HG02623 (cell line): ENCODE measurements around the gene LRBA.
A peak's percentile ranks its signal among the peaks of the same experiment; 100 is the strongest.
"Not testable (repeated sequence)": the region's sequence is repeated elsewhere in the genome, so short reads cannot be mapped to it uniquely, and the experiment has no call there.

Experiments
- ATAC-seq: cut with Tn5 transposase; IDR thresholded peaks from one replicate; pipeline ENCODE4 v1.9.1; 2021; ENCODE audit warnings: moderate library complexity; ENCODE audit not compliant: unreplicated experiment

The LRBA gene

GRCh38 chr4:150680651-150681050 is 334.4 kb downstream of the LRBA start:
- ATAC-seq: no peak

- no peak for ATAC-seq
Measured at GRCh38 chr4:150679765-150680343, 335.2 kb downstream of the LRBA start.

GRCh38 chr4:150679018-150679764 is 335.9 kb downstream of the LRBA start:
- ATAC-seq: no peak

- ATAC-seq: no peak
Measured at GRCh38 chr4:150673793-150674192, 341.3 kb downstream of the LRBA start.

- ATAC-seq: no peak
Measured at GRCh38 chr4:150668824-150669223, 346.3 kb downstream of the LRBA start.

- no peak for ATAC-seq
Measured at GRCh38 chr4:150664935-150665334, 350.1 kb downstream of the LRBA start.

GRCh38 chr4:150662686-150663085 is 352.4 kb downstream of the LRBA start:
- no peak for ATAC-seq

DNA sequence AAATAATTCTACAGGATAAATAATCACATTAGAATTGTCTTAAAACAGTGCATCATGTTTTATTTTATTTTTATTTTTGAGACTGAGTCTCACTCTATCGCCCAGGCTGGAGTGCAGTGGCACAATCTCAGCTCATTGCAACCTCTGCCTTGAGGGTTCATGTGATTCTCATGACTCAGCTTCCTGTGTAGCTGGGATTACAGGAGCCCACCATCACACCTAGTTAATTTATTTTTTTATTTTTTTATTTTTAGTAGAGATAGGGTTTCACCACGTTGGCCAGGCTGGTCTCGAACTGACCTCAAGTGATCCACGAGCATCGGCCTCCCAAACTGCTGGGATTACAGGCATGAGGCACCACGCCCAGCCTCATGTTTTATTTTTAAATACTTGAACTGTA is 353.5 kb downstream of the LRBA start:
- ATAC-seq: not testable (repeated sequence)

DNA sequence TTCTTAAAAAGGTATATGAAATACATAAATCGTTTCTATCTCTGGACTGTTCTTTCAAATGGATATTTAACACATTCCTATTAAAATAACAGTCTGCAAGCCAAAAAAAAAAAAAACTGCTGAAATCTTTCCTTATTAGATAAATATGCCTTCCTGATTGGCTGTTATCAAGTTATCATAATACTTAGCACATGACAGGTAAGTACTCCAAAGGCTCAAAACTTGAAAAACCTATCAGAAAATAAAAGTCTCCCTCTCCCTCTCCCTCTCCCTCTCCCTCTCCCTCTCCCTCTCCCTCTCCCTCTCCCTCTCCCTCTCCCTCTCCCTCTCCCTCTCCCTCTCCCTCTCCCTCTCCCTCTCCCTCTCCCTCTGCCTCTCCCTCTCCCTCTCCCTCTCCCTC is 356.8 kb downstream of the LRBA start:
- not testable (repeated sequence) for ATAC-seq

DNA sequence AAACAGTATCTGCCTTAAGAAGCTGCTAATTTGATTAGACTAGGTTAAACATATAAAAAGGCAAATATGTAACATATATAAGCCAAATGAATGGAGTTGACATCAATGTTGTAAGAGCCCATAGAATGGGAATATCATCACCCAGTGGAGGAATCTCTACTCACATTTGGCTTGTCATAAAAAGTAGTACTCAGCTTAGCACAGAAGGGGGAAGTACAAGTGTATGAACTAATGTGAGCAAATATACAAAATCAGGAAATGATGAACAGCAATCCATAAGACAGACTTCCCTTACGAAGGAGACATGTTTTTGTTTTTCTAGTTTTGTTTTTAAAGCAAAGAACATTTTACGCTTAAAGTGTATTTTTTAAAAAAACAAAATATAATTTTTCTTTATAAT is 358.2 kb downstream of the LRBA start:
- ATAC-seq: no peak

- ATAC-seq: no peak
Measured at GRCh38 chr4:150650751-150651150, 364.3 kb downstream of the LRBA start.

GRCh38 chr4:150648123-150648522 is 367.0 kb downstream of the LRBA start:
- no peak for ATAC-seq

DNA sequence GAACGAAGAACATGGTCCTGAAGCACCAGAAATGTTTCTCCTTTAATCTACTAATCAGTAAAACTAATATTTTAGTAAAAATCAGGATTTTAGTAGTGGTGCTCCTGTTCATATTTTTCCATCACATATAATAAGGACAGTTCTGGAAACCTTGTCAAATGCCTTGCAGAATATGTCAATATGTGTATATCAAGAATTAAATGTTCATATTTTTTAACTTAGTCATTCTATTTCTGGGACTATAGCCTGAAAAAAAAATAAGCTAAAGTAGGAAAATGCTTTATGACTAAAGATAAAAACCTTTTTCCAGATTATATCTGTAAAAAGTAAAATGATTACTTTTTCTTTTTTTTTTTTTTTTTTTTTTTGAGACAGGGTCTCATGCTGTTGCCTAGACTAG is 368.1 kb downstream of the LRBA start:
- no peak for ATAC-seq

DNA sequence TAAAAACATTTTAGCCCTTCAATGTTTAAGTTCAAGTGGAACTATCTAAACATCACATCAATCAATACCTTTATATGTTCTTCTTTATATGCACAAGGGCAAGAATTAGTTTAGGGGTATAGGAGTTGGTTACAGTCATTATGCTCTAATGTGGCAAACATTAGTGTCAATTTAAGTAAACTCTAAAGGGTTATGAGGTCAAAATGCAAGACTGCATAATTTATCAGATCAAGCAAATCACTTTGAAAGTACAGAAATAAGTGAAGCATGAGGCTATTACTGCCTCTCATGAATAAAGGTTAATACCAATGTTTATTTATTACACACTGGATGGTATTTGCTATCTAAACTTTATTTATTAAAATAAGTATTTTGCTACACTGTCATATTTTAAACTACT is 373.5 kb downstream of the LRBA start:
- no peak for ATAC-seq

GRCh38 chr4:150632639-150633038 is 382.4 kb downstream of the LRBA start:
- no peak for ATAC-seq

- no peak for ATAC-seq
Measured at GRCh38 chr4:150628073-150628472, 387.0 kb downstream of the LRBA start.

GRCh38 chr4:150625033-150625432 is 390.1 kb downstream of the LRBA start:
- ATAC-seq: no peak

GRCh38 chr4:150624055-150624454 is 391.0 kb downstream of the LRBA start:
- no peak for ATAC-seq

- peak; percentile 58 for ATAC-seq
Measured at GRCh38 chr4:150619042-150619441, 396.0 kb downstream of the LRBA start.

DNA sequence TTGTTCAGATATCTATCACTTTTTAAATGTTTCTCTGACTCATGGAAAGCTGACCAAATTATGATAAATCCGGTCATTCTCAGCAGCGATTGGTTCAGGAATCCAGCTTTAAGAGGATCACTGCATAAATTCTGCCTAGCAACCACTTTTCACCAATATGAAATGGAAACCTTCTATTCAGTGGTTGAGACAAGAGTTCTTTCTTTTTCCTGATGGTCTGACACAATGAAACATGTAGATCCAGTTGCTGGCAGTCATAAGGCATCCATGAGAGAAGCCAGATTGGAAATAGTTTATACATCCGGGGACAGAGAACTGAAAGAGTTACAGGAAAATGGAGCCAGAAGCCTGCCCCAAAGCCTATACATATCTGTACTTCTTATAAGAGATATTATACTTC is 406.0 kb downstream of the LRBA start:
- no peak for ATAC-seq

GRCh38 chr4:150600812-150601445 is 414.2 kb downstream of the LRBA start:
- ATAC-seq: no peak

GRCh38 chr4:150599547-150599946 is 415.5 kb downstream of the LRBA start:
- ATAC-seq: no peak
